Thymus (tissue), 11 donors: ENCODE results near the gene EFCC1. TPM values are rescaled to one million over a fixed set of nuclear protein-coding genes. Genes with fewer than 3 reads are reported as not detected.
A peak's percentile ranks its signal among the peaks of the same experiment; 100 is the strongest.

ENCODE experiments used
- DNase-seq, 9 donors: peaks; one replicate each; pipeline ENCODE4 v3.0.0-alpha.2; 2013; ENCODE audit warnings: low spot score in 9 of 9, low read depth in 6 of 9, missing footprints in 1 of 9
- H3K27ac ChIP-seq, 2 donors: one replicate each; pipeline ENCODE4 v1.5.1; 2013; ENCODE audit warnings: control low read depth in 1 of 2, low read depth in 1 of 2, low read length in 1 of 2, mild to moderate bottlenecking in 1 of 2, moderate library complexity in 1 of 2
- H3K27me3 ChIP-seq, 2 donors: one replicate each; pipeline ENCODE4 v1.5.1; 2013; ENCODE audit warnings: low read length in 1 of 2; ENCODE audit not compliant: control insufficient read depth in 2 of 2, insufficient read depth in 1 of 2
- H3K36me3 ChIP-seq, 2 donors: one replicate each; pipeline ENCODE4 v1.5.1; 2013; ENCODE audit warnings: low read length in 1 of 2, mild to moderate bottlenecking in 1 of 2, moderate library complexity in 1 of 2; ENCODE audit not compliant: control insufficient read depth in 2 of 2, insufficient read depth in 2 of 2
- H3K4me1 ChIP-seq, 2 donors: one replicate each; pipeline ENCODE4 v1.5.1; 2013; ENCODE audit warnings: low read length in 2 of 2; ENCODE audit not compliant: control insufficient read depth in 2 of 2, insufficient read depth in 2 of 2
- H3K4me3 ChIP-seq, 2 donors: one replicate each; pipeline ENCODE4 v1.5.1; 2013; ENCODE audit warnings: low read length in 2 of 2, control low read depth in 1 of 2, mild to moderate bottlenecking in 1 of 2
- H3K9me3 ChIP-seq, 2 donors: one replicate each; pipeline ENCODE4 v1.5.1; 2013; ENCODE audit warnings: low read length in 1 of 2, mild to moderate bottlenecking in 1 of 2; ENCODE audit not compliant: control insufficient read depth in 2 of 2, insufficient read depth in 1 of 2
- WGBS: extraction: QIAGEN DNeasy Blood & Tissue Kit; methylation state at CpG from one replicate; pipeline ENCODE4 v1.1.7; 2013; 5-methylcytosine and 5-hydroxymethylcytosine counted together
- polyA plus RNA-seq: library from polyadenylated mRNA; stranded (reverse); fragments of 200-250 nt; gene quantifications from one replicate; pipeline ENCODE4 v1.2.3, GENCODE V29; 2013
- total RNA-seq: library from RNA; stranded (reverse); fragments of 120-200 nt; gene quantifications from one replicate; pipeline ENCODE4 v1.2.4, GENCODE V29; 2013
- donor health status: healthy.

Gene EFCC1
- total and polyA plus RNA-seq, 2 donors = 1.0 to 1.5 TPM

- DNase-seq = no peak
- 88% methylated on average over 2 of the region's 2 CpGs for WGBS
- no peaks in the 10 kb centered on the region for H3K27me3 ChIP-seq
- peaks cover 0 to 4% of the 10 kb centered on the region in 2 donors for H3K9me3 ChIP-seq
- peaks cover 7 to 36% of the 10 kb centered on the region in 2 donors for H3K4me1 ChIP-seq
- H3K4me3 ChIP-seq = no peak overlapping the region
- no peaks in the 10 kb centered on the region for H3K36me3 ChIP-seq
- H3K27ac ChIP-seq = no peak overlapping the region
Observed at GRCh38 chr3:129023909-129024308, 22.8 kb downstream of the EFCC1 start.

- peaks cover 7 to 36% of the 10 kb centered on the region in 2 donors for H3K4me1 ChIP-seq
- 99% methylated on average over 15 of the region's 15 CpGs for WGBS
- no peak overlapping the region for H3K27ac ChIP-seq
- H3K4me3 ChIP-seq = no peak overlapping the region
- no peak for DNase-seq
- no peaks in the 10 kb centered on the region for H3K27me3 ChIP-seq
- H3K36me3 ChIP-seq = no peaks in the 10 kb centered on the region
- peaks cover 0 to 4% of the 10 kb centered on the region in 2 donors for H3K9me3 ChIP-seq
Observed at GRCh38 chr3:129025108-129025507, 24.0 kb downstream of the EFCC1 start.

- peaks cover 7 to 35% of the 10 kb centered on the region in 2 donors for H3K4me1 ChIP-seq
- H3K27ac ChIP-seq = peak overlapping the region; percentile 4 to 81
- DNase-seq = no peak
- H3K27me3 ChIP-seq = no peaks in the 10 kb centered on the region
- no peak overlapping the region for H3K4me3 ChIP-seq
- WGBS = 94% methylated on average over 8 of the region's 8 CpGs
- no peaks in the 10 kb centered on the region for H3K36me3 ChIP-seq
- H3K9me3 ChIP-seq = peaks cover 0 to 4% of the 10 kb centered on the region in 2 donors
Observed at GRCh38 chr3:129025691-129026435, 24.8 kb downstream of the EFCC1 start.

GRCh38 chr3:129026728-129027543 lies 25.8 kb downstream of the EFCC1 start:
- DNase-seq = peak; percentile 78 to 97 (median 88)
- H3K4me1 ChIP-seq = peaks cover 7 to 33% of the 10 kb centered on the region in 2 donors

GRCh38 chr3:129027544-129027880 lies 26.4 kb downstream of the EFCC1 start:
- peaks cover 7 to 27% of the 10 kb centered on the region in 2 donors for H3K4me1 ChIP-seq
- H3K27ac ChIP-seq = peak overlapping the region; percentile 67 to 80
- H3K27me3 ChIP-seq = no peaks in the 10 kb centered on the region
- 84% methylated on average over 15 of the region's 15 CpGs for WGBS
- H3K36me3 ChIP-seq = no peaks in the 10 kb centered on the region
- H3K4me3 ChIP-seq = peak overlapping the region; percentile 59 to 60
- no peak for DNase-seq
- peaks cover 0 to 2% of the 10 kb centered on the region in 2 donors for H3K9me3 ChIP-seq

More at GRCh38 chr3:129026728-129027543, 25.8 kb downstream of the EFCC1 start:
- Histone ChIP-seq H3K27ac (peak overlapping the region; percentile 80 to 81), H3K9me3 (peaks cover 0 to 4% of the 10 kb centered on the region in 2 donors), H3K4me3 (peak overlapping the region; percentile 59 to 60), H3K27me3 (no peaks in the 10 kb centered on the region), H3K36me3 (no peaks in the 10 kb centered on the region)
- 4% methylated on average over 54 of the region's 54 CpGs for WGBS

GRCh38 chr3:129028866-129029265 lies 27.8 kb downstream of the EFCC1 start:
- H3K27ac ChIP-seq = no peak overlapping the region
- 97% methylated on average over 13 of the region's 13 CpGs for WGBS
- no peaks in the 10 kb centered on the region for H3K9me3 ChIP-seq
- peaks cover 7 to 21% of the 10 kb centered on the region in 2 donors for H3K4me1 ChIP-seq
- no peaks in the 10 kb centered on the region for H3K36me3 ChIP-seq
- no peaks in the 10 kb centered on the region for H3K27me3 ChIP-seq
- no peak overlapping the region for H3K4me3 ChIP-seq
- no peak for DNase-seq

GRCh38 chr3:129030611-129031010 lies 29.5 kb downstream of the EFCC1 start:
- WGBS = 97% methylated on average over 4 of the region's 4 CpGs
- no peak for DNase-seq
- no peaks in the 10 kb centered on the region for H3K9me3 ChIP-seq
- no peak overlapping the region for H3K27ac ChIP-seq
- no peak overlapping the region for H3K4me3 ChIP-seq
- H3K4me1 ChIP-seq = peaks cover 7 to 23% of the 10 kb centered on the region in 2 donors
- no peaks in the 10 kb centered on the region for H3K36me3 ChIP-seq
- no peaks in the 10 kb centered on the region for H3K27me3 ChIP-seq

- no peaks in the 10 kb centered on the region for H3K9me3 ChIP-seq
- H3K36me3 ChIP-seq = no peaks in the 10 kb centered on the region
- 92% methylated on average over 10 of the region's 10 CpGs for WGBS
- H3K27me3 ChIP-seq = no peaks in the 10 kb centered on the region
- no peak for DNase-seq
- no peak overlapping the region for H3K4me3 ChIP-seq
- H3K27ac ChIP-seq = no peak overlapping the region
- H3K4me1 ChIP-seq = peaks cover 2 to 18% of the 10 kb centered on the region in 2 donors
Observed at GRCh38 chr3:129031476-129032215, 30.5 kb downstream of the EFCC1 start.
